HFFc6 (cell line): ENCODE measurements around the gene DTNBP1. TPM values are rescaled to one million over a fixed set of nuclear protein-coding genes. Genes with fewer than 3 reads are reported as not detected.
"Not testable (repeated sequence)": the region's sequence is repeated elsewhere in the genome, so short reads cannot be mapped to it uniquely, and the experiment has no call there.

ENCODE experiments used
- DNase-seq: peaks from one replicate; pipeline ENCODE4 v3.0.0-alpha.2; 2018
- H3K27ac Mint-ChIP-seq: 2 replicates; pipeline ENCODE4 v1.8.0; 2020; ENCODE audit warnings: mild to moderate bottlenecking, mixed read lengths
- H3K27me3 Mint-ChIP-seq: 2 replicates; pipeline ENCODE4 v1.8.0; 2021; ENCODE audit warnings: mild to moderate bottlenecking, moderate library complexity, mixed read lengths; ENCODE audit not compliant: insufficient read depth
- H3K36me3 Mint-ChIP-seq: 2 replicates; pipeline ENCODE4 v1.8.0; 2021; ENCODE audit warnings: low read depth, mixed read lengths
- H3K4me1 Mint-ChIP-seq: 2 replicates; pipeline ENCODE4 v1.8.0; 2020; ENCODE audit warnings: low read depth, mixed read lengths
- H3K4me3 Mint-ChIP-seq: 2 replicates; pipeline ENCODE4 v1.8.0; 2020; ENCODE audit warnings: mild to moderate bottlenecking, moderate library complexity, mixed read lengths
- H3K9me3 Mint-ChIP-seq: 2 replicates; pipeline ENCODE4 v1.8.0; 2020; ENCODE audit warnings: mild to moderate bottlenecking, mixed read lengths
- total RNA-seq, 6 experiments: library from RNA; stranded (reverse); fragmentation: NEBNext Ultra II Directional; extraction: Animal tissue kit (Norgen Biotek cat#: 25700); gene quantifications; 2 replicates in 1 of 6; 3 replicates in 5 of 6; pipeline ENCODE4 v1.2.3, GENCODE V29; 2021
- TF ChIP-seq, protein P1 (sequence below): fragments of 200-600 bp; sonication (generic); IDR thresholded peaks from 2 replicates; pipeline ENCODE4 v1.5.0; 2021; ENCODE audit warnings: antibody characterized with exemption, mild to moderate bottlenecking

DTNBP1 gene
- total RNA-seq, 6 experiments from 2014 or later = 10.4 to 15.3 (median 13.9) TPM

GRCh38 chr6:15657290-15657689 lies 5.5 kb downstream of the DTNBP1 start:
- Mint-ChIP-seq H3K27me3 (no peaks in the 10 kb centered on the region; the same call in 1 of the 2 replicates), H3K27ac (no peak overlapping the region), H3K36me3 (no peaks in the 10 kb centered on the region; the same call in 1 of the 2 replicates), H3K4me1 (peaks cover 25% of the 10 kb centered on the region), H3K4me3 (no peak overlapping the region), H3K9me3 (no peaks in the 10 kb centered on the region)
- no peak for DNase-seq
- TF ChIP-seq, protein P1, sequence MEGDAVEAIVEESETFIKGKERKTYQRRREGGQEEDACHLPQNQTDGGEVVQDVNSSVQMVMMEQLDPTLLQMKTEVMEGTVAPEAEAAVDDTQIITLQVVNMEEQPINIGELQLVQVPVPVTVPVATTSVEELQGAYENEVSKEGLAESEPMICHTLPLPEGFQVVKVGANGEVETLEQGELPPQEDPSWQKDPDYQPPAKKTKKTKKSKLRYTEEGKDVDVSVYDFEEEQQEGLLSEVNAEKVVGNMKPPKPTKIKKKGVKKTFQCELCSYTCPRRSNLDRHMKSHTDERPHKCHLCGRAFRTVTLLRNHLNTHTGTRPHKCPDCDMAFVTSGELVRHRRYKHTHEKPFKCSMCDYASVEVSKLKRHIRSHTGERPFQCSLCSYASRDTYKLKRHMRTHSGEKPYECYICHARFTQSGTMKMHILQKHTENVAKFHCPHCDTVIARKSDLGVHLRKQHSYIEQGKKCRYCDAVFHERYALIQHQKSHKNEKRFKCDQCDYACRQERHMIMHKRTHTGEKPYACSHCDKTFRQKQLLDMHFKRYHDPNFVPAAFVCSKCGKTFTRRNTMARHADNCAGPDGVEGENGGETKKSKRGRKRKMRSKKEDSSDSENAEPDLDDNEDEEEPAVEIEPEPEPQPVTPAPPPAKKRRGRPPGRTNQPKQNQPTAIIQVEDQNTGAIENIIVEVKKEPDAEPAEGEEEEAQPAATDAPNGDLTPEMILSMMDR = no peak

DNA sequence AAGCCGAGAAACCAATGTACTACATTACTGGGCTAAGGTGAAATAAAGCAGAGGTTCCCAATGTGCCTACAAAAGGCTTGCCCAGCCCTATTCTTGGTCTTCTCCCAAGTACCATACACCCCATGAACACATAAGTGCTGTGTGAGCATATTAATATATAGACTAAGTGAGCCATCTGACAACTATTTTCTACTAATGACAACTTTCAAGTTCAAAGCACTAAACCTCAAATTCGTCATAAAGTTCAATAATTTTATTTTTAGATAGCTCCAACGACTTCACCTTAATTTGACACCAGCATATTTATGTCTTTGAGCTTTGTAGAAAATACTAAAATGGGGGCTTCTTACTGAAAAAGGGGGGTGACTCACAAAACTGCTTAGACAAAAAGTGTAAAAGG lies 6.7 kb downstream of the DTNBP1 start:
- DNase-seq = no peak
- no peaks in the 10 kb centered on the region; the same call in 1 of the 2 replicates for H3K27me3 Mint-ChIP-seq
- H3K36me3 Mint-ChIP-seq = no peaks in the 10 kb centered on the region; the same call in 1 of the 2 replicates
- no peak overlapping the region for H3K27ac Mint-ChIP-seq
- TF ChIP-seq, protein P1 = no peak
- peaks cover 25% of the 10 kb centered on the region for H3K4me1 Mint-ChIP-seq
- H3K4me3 Mint-ChIP-seq = no peak overlapping the region
- H3K9me3 Mint-ChIP-seq = no peaks in the 10 kb centered on the region

GRCh38 chr6:15654250-15654649 lies 8.6 kb downstream of the DTNBP1 start:
- Mint-ChIP-seq H3K36me3 (no peaks in the 10 kb centered on the region), H3K4me1 (peaks cover 25% of the 10 kb centered on the region), H3K4me3 (no peak overlapping the region), H3K27ac (no peak overlapping the region), H3K9me3 (no peaks in the 10 kb centered on the region), H3K27me3 (no peaks in the 10 kb centered on the region; the same call in 1 of the 2 replicates)
- TF ChIP-seq, protein P1 = no peak
- DNase-seq = no peak

- TF ChIP-seq, protein P1 = no peak
- Mint-ChIP-seq H3K36me3 (peaks cover 6% of the 10 kb centered on the region; the same call in 1 of the 2 replicates), H3K9me3 (no peaks in the 10 kb centered on the region), H3K4me1 (peaks cover 25% of the 10 kb centered on the region), H3K27ac (no peak overlapping the region), H3K4me3 (no peak overlapping the region), H3K27me3 (no peaks in the 10 kb centered on the region; the same call in 1 of the 2 replicates)
- DNase-seq = no peak
Measured at GRCh38 chr6:15653581-15653980, 9.2 kb downstream of the DTNBP1 start.

GRCh38 chr6:15650004-15650559 lies 12.7 kb downstream of the DTNBP1 start:
- peaks cover 15% of the 10 kb centered on the region for H3K36me3 Mint-ChIP-seq
- not testable (repeated sequence) for DNase-seq, H3K27ac Mint-ChIP-seq, H3K9me3 Mint-ChIP-seq, H3K27me3 Mint-ChIP-seq, H3K4me3 Mint-ChIP-seq
- H3K4me1 Mint-ChIP-seq = peaks cover 19% of the 10 kb centered on the region

DNA sequence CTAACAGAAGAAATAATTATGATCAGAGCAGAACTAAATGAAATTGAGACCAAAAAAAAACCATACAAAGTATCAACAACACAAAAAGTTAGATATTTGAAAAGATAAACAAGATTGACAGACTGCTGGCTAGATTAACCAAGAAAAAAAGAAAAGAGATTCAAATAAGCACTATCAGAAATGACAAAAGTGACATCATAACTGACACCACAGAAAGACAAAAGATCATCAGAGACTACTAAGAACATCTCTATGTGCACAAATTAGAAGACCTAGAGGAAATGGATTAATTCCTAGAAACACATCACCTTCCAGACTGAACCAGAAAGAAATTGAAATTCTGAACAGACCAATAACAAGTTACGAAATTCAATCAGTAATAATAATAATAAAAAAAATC lies 17.9 kb downstream of the DTNBP1 start:
- no peak for DNase-seq
- H3K4me3 Mint-ChIP-seq = no peak overlapping the region
- no peak overlapping the region for H3K27ac Mint-ChIP-seq
- peaks cover 9% of the 10 kb centered on the region for H3K9me3 Mint-ChIP-seq
- H3K36me3 Mint-ChIP-seq = peaks cover 42% of the 10 kb centered on the region
- TF ChIP-seq, protein P1 = no peak
- H3K4me1 Mint-ChIP-seq = no peaks in the 10 kb centered on the region; the same call in 1 of the 2 replicates
- no peaks in the 10 kb centered on the region; the same call in 1 of the 2 replicates for H3K27me3 Mint-ChIP-seq
